ENCODE measurements around the gene FYN. TPM values are rescaled to one million over a fixed set of nuclear protein-coding genes. Genes with fewer than 3 reads are reported as not detected.

FYN gene
- total and polyA plus RNA-seq, 2 of the 13 experiments (the other 11 are each of a cell fraction or from before 2014, with no cell fraction given) = 15.5 to 24.6 TPM

DNA sequence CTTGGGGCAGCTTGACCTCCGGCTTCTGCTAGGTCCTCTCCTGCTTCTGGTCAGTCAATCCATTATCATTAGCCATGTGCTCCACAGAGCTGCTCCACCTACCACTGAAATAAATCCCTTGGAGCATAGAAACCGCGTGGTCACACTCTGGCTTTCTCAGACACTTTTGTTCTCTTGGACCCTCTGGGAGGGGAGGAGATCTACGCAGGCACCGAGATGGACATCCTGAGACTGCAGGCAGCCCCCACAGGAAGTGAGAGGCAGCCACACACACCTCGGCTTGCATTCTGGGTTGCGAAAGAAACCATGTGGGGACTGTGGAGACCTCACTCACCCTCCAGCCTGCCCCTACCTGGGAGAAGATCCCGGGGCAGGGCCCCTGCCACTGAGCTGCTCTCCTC lies 79.5 kb downstream of the FYN start (continued):
- TF ChIP-seq, protein P1, sequence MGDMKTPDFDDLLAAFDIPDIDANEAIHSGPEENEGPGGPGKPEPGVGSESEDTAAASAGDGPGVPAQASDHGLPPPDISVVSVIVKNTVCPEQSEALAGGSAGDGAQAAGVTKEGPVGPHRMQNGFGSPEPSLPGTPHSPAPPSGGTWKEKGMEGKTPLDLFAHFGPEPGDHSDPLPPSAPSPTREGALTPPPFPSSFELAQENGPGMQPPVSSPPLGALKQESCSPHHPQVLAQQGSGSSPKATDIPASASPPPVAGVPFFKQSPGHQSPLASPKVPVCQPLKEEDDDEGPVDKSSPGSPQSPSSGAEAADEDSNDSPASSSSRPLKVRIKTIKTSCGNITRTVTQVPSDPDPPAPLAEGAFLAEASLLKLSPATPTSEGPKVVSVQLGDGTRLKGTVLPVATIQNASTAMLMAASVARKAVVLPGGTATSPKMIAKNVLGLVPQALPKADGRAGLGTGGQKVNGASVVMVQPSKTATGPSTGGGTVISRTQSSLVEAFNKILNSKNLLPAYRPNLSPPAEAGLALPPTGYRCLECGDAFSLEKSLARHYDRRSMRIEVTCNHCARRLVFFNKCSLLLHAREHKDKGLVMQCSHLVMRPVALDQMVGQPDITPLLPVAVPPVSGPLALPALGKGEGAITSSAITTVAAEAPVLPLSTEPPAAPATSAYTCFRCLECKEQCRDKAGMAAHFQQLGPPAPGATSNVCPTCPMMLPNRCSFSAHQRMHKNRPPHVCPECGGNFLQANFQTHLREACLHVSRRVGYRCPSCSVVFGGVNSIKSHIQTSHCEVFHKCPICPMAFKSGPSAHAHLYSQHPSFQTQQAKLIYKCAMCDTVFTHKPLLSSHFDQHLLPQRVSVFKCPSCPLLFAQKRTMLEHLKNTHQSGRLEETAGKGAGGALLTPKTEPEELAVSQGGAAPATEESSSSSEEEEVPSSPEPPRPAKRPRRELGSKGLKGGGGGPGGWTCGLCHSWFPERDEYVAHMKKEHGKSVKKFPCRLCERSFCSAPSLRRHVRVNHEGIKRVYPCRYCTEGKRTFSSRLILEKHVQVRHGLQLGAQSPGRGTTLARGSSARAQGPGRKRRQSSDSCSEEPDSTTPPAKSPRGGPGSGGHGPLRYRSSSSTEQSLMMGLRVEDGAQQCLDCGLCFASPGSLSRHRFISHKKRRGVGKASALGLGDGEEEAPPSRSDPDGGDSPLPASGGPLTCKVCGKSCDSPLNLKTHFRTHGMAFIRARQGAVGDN (CRISPR knock-in tag; IDR thresholded peaks at IDR 0.05) = peak; percentile 82
- TF ChIP-seq ZNF367 (CRISPR knock-in tag; IDR thresholded peaks at IDR 0.05; ENCODE audit: borderline replicate concordance) (no peak), NCOA5 (CRISPR knock-in tag; IDR thresholded peaks at IDR 0.05) (no peak), ZBTB21 (CRISPR knock-in tag; IDR thresholded peaks at IDR 0.05) (no peak), PHF8 (CRISPR knock-in tag; IDR thresholded peaks at IDR 0.05) (peak; percentile 22; the same call in 1 of the 2 replicates), MAFG (CRISPR knock-in tag; IDR thresholded peaks at IDR 0.05) (no peak), ZMYM4 (CRISPR knock-in tag; IDR thresholded peaks at IDR 0.05) (peak; percentile 63), ZNF232 (CRISPR knock-in tag; IDR thresholded peaks at IDR 0.05; ENCODE audit: borderline replicate concordance) (peak; percentile 67; the same call in 1 of the 2 replicates), DNMT3B (CRISPR knock-in tag; conservative IDR thresholded peaks at IDR 0.05) (no peak), THYN1 (CRISPR knock-in tag; IDR thresholded peaks at IDR 0.05; ENCODE audit: borderline replicate concordance, low read depth) (no peak), TBL1XR1 (IDR thresholded peaks at IDR 0.05; ENCODE audit: borderline replicate concordance, low read length, partially characterized antibody) (no peak), ZBTB7B (CRISPR knock-in tag; IDR thresholded peaks at IDR 0.05) (0 out of 2 replicates have a peak, but pooled peaks have one; percentile 35), ZNF841 (CRISPR knock-in tag; IDR thresholded peaks at IDR 0.05; ENCODE audit: borderline replicate concordance) (no peak), CAMTA2 (CRISPR knock-in tag; IDR thresholded peaks at IDR 0.05; ENCODE audit: borderline replicate concordance) (0 out of 2 replicates have a peak, but pooled peaks have one; percentile 40)
- TF ChIP-seq, protein P2, sequence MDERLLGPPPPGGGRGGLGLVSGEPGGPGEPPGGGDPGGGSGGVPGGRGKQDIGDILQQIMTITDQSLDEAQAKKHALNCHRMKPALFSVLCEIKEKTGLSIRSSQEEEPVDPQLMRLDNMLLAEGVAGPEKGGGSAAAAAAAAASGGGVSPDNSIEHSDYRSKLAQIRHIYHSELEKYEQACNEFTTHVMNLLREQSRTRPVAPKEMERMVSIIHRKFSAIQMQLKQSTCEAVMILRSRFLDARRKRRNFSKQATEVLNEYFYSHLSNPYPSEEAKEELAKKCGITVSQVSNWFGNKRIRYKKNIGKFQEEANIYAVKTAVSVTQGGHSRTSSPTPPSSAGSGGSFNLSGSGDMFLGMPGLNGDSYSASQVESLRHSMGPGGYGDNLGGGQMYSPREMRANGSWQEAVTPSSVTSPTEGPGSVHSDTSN (CRISPR knock-in tag; IDR thresholded peaks at IDR 0.05) = no peak
- TF ChIP-seq, protein P3, sequence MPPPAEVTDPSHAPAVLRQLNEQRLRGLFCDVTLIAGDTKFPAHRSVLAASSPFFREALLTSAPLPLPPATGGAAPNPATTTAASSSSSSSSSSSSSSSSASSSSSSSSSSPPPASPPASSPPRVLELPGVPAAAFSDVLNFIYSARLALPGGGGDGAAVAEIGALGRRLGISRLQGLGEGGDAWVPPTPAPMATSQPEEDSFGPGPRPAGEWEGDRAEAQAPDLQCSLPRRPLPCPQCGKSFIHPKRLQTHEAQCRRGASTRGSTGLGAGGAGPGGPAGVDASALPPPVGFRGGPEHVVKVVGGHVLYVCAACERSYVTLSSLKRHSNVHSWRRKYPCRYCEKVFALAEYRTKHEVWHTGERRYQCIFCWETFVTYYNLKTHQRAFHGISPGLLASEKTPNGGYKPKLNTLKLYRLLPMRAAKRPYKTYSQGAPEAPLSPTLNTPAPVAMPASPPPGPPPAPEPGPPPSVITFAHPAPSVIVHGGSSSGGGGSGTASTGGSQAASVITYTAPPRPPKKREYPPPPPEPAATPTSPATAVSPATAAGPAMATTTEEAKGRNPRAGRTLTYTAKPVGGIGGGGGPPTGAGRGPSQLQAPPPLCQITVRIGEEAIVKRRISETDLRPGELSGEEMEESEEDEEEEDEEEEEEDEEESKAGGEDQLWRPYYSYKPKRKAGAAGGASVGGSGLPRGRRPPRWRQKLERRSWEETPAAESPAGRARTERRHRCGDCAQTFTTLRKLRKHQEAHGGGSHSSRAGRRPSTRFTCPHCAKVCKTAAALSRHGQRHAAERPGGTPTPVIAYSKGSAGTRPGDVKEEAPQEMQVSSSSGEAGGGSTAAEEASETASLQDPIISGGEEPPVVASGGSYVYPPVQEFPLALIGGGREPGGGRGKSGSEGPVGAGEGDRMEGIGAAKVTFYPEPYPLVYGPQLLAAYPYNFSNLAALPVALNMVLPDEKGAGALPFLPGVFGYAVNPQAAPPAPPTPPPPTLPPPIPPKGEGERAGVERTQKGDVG (CRISPR knock-in tag; IDR thresholded peaks at IDR 0.05; ENCODE audit: borderline replicate concordance) = 0 out of 2 replicates have a peak, but pooled peaks have one; percentile 10
- TF ChIP-seq, protein P4, sequence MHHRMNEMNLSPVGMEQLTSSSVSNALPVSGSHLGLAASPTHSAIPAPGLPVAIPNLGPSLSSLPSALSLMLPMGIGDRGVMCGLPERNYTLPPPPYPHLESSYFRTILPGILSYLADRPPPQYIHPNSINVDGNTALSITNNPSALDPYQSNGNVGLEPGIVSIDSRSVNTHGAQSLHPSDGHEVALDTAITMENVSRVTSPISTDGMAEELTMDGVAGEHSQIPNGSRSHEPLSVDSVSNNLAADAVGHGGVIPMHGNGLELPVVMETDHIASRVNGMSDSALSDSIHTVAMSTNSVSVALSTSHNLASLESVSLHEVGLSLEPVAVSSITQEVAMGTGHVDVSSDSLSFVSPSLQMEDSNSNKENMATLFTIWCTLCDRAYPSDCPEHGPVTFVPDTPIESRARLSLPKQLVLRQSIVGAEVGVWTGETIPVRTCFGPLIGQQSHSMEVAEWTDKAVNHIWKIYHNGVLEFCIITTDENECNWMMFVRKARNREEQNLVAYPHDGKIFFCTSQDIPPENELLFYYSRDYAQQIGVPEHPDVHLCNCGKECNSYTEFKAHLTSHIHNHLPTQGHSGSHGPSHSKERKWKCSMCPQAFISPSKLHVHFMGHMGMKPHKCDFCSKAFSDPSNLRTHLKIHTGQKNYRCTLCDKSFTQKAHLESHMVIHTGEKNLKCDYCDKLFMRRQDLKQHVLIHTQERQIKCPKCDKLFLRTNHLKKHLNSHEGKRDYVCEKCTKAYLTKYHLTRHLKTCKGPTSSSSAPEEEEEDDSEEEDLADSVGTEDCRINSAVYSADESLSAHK (CRISPR knock-in tag; IDR thresholded peaks at IDR 0.05; ENCODE audit: borderline replicate concordance) = no peak

All from HepG2 (cell line).